Measurements from ENCODE around the gene ADAMTS7.
"Not testable (repeated sequence)": the region's sequence is repeated elsewhere in the genome, so short reads cannot be mapped to it uniquely, and the experiment has no call there.

DNA sequence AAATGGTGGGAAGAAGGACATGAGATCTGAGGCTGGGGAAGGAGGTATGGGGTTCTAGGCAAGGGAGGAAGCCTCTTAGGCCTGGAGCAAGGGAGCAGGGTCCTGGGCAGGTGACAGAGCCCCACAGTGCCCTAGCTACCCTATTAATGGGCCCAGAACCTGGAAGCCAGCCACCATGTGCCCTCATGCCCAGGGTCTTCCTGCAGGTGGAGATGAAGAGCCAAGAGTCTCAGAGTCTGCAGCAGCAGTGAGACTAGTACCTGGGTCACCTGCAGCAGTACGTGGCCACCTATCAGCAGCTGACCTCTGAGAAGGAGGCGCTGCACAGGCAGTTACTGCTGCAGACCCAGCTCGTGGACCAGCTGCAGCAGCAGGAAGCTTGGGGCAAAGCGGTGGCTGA lies 75.0 kb downstream of the ADAMTS7 start:
- TF ChIP-seq, protein P1, sequence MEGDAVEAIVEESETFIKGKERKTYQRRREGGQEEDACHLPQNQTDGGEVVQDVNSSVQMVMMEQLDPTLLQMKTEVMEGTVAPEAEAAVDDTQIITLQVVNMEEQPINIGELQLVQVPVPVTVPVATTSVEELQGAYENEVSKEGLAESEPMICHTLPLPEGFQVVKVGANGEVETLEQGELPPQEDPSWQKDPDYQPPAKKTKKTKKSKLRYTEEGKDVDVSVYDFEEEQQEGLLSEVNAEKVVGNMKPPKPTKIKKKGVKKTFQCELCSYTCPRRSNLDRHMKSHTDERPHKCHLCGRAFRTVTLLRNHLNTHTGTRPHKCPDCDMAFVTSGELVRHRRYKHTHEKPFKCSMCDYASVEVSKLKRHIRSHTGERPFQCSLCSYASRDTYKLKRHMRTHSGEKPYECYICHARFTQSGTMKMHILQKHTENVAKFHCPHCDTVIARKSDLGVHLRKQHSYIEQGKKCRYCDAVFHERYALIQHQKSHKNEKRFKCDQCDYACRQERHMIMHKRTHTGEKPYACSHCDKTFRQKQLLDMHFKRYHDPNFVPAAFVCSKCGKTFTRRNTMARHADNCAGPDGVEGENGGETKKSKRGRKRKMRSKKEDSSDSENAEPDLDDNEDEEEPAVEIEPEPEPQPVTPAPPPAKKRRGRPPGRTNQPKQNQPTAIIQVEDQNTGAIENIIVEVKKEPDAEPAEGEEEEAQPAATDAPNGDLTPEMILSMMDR (IDR thresholded peaks at IDR 0.05; ENCODE audit: borderline replicate concordance, extremely low read depth, low read length, poor library complexity, severe bottlenecking): not testable (repeated sequence)
- TF ChIP-seq EZH2 (IDR thresholded peaks at IDR 0.05; ENCODE audit: borderline replicate concordance, low read depth, low read length, severe bottlenecking): not testable (repeated sequence)
